AG04450 (cell line): ENCODE results near the gene SH3GLB1. TPM values are rescaled to one million over a fixed set of nuclear protein-coding genes. Genes with fewer than 3 reads are reported as not detected.

Experiments used
- CTCF ChIA-PET: fragments of 300-600, 350-600 bp; formaldehyde crosslinking; extraction: SDS; loops from one replicate; lab custom pipeline; 2022; ENCODE audit warnings: antibody characterized with exemption, inconsistent platforms; lab: Charles Lee
- POLR2A ChIA-PET: fragments of 350-600 bp; formaldehyde crosslinking; extraction: SDS; loops from one replicate; lab custom pipeline; 2021; ENCODE audit warnings: antibody characterized with exemption, inconsistent platforms; lab: Yijun Ruan, JAX
- DNase-seq: peaks from one replicate; pipeline ENCODE4 v3.0.0-alpha.2; 2011; ENCODE audit warnings: low read depth, low spot score
- H3K27ac ChIP-seq: one replicate; pipeline ENCODE4 v1.5.1; 2012; ENCODE audit warnings: low read depth, low read length, control low read depth
- H3K27me3 ChIP-seq: one replicate; pipeline ENCODE4 v1.6.0; 2012; ENCODE audit warnings: low read length; ENCODE audit not compliant: control insufficient read depth, insufficient read depth
- H3K4me3 ChIP-seq: 2 replicates; pipeline ENCODE4 v1.5.1; 2011; ENCODE audit warnings: mild to moderate bottlenecking, low read depth, low read length, control low read depth
- H3K9me3 ChIP-seq: 2 replicates; pipeline ENCODE4 v1.5.1; 2012; ENCODE audit warnings: low read length; ENCODE audit not compliant: control insufficient read depth, insufficient read depth
- CTCF ChIP-seq: IDR thresholded peaks from 2 replicates; pipeline ENCODE4 v1.5.1; 2011; ENCODE audit warnings: low read depth, low read length, control low read depth, inconsistent platforms
- polyA plus RNA-seq: library from polyadenylated mRNA; depleted of rRNA; stranded (reverse); fragments of >200 nt; gene quantifications from 2 replicates; pipeline ENCODE4 v1.2.3, GENCODE V29; 2011

SH3GLB1 gene
- polyA plus RNA-seq, 1 experiment, result 75.9 TPM

DNA sequence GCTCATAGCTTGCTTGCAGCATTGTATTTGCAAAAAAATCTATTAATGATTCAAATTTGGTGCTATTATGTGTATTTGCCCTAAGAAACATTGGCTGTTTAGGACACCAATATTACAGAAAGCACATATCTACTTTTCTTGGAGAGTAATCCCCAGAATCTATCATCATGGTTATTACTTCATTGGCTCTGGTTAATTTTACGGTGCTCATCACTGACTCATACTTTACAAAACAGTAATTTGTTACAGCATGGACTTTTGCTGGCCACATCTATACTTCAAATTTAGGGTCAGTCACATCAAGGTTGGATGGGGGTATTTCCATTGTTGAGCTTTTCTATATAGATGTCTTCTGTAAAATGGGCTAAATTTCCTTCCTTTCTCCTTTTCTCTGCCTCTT, 45.7 kb downstream of the SH3GLB1 start:
- no peak for DNase-seq
- ChIA-PET CTCF (interaction anchor here (1.3 kb wide), 1 partner anchor 8 kb away, joined by 5 read pairs; no protein-coding TSS in a partner anchor), POLR2A (interaction anchor here (0.5 kb wide), 1 partner anchor 10 kb away, joined by 5 read pairs; no protein-coding TSS in a partner anchor)

GRCh38 chr1:86750530-86750929, 46.2 kb downstream of the SH3GLB1 start:
- no peak overlapping the region for H3K4me3 ChIP-seq
- ChIA-PET POLR2A (no interaction called here), CTCF (interaction anchor here (1.3 kb wide), 1 partner anchor 8 kb away, joined by 5 read pairs; no protein-coding TSS in a partner anchor)
- DNase-seq, result no peak
- H3K27ac ChIP-seq, result no peak overlapping the region
- H3K9me3 ChIP-seq, result no peaks in the 10 kb centered on the region; the same call in 1 of the 2 replicates
- TF ChIP-seq CTCF, result no peak
- no peaks in the 10 kb centered on the region for H3K27me3 ChIP-seq

More for the DNA sequence above, 45.7 kb downstream of the SH3GLB1 start:
- Histone ChIP-seq H3K4me3 (no peak overlapping the region), H3K27ac (no peak overlapping the region), H3K9me3 (no peaks in the 10 kb centered on the region), H3K27me3 (no peaks in the 10 kb centered on the region)
- TF ChIP-seq CTCF, result no peak

DNA sequence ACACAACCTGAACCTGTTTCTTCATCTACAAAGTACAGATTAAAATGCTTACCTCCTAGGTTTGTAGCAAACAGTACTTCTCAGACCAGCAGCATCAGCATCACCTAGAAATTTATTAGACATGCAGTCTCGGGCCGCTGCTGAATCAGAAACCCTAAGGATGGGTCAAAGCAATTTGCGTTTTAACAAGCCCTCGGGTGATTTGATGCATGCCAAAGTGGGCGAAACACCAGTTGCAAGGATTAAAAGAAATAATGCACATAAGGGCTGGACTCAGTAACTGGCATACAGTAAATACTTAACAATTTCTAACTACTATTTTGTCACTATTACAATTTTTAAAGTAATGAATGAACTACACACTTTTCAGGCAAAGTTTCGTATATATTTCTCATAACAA, 47.5 kb downstream of the SH3GLB1 start:
- no peak for TF ChIP-seq CTCF
- Histone ChIP-seq H3K27me3 (no peaks in the 10 kb centered on the region), H3K9me3 (no peaks in the 10 kb centered on the region; the same call in 1 of the 2 replicates), H3K4me3 (no peak overlapping the region), H3K27ac (no peak overlapping the region)
- POLR2A ChIA-PET, result no interaction called here
- CTCF ChIA-PET, result interaction anchor here (2.8 to 3.9 kb wide), 2 partner anchors 10 to 47 kb away, joined by 8 to 16 read pairs; partner anchors contain the start of gene SH3GLB1
- DNase-seq, result no peak

DNA sequence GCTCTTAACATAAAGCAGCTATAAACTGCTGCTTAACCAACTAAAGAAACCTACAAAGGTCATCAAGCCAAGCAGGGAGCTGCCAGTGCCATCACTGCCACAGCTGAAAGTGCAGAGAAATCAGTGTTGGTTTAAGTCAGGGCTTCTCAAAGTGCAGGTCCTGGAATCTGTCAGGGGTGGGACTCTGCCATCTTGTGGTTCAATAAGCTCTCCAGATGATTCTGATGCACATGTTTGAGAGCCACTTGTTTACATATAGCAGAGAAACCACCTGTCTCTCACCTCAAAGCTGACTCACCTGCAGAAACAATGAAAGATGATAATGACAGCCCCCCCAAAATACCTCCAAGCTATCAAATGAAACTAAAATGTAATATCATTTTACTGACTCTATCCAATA, 49.3 kb downstream of the SH3GLB1 start:
- H3K27ac ChIP-seq, result no peak overlapping the region
- no peak overlapping the region for H3K4me3 ChIP-seq
- H3K27me3 ChIP-seq, result no peaks in the 10 kb centered on the region
- no peak for TF ChIP-seq CTCF
- CTCF ChIA-PET, result interaction anchor here (0.6 to 3.9 kb wide), 7 partner anchors 10 to 847 kb away, joined by 3 to 16 read pairs (median 5); partner anchors contain the start of gene SH3GLB1
- no peak for DNase-seq
- H3K9me3 ChIP-seq, result no peaks in the 10 kb centered on the region; the same call in 1 of the 2 replicates
- POLR2A ChIA-PET, result no interaction called here

- H3K27me3 ChIP-seq, result no peaks in the 10 kb centered on the region
- no peak overlapping the region for H3K4me3 ChIP-seq
- CTCF ChIA-PET, result interaction anchor here (1.0 to 3.9 kb wide), 6 partner anchors 10 to 330 kb away, joined by 3 to 16 read pairs (median 6); partner anchors contain the start of gene SH3GLB1
- POLR2A ChIA-PET, result no interaction called here
- H3K9me3 ChIP-seq, result no peaks in the 10 kb centered on the region; the same call in 1 of the 2 replicates
- TF ChIP-seq CTCF, result no peak
- no peak for DNase-seq
- H3K27ac ChIP-seq, result no peak overlapping the region
Measured at GRCh38 chr1:86754265-86754974, 50.0 kb downstream of the SH3GLB1 start.
